Activated CD8-positive, alpha-beta memory T cell treated with anti-CD3 and anti-CD28 coated beads, Interleukin-2, amount 10 ng/mL, durations not matched to agents 7 days and 5 days (primary cell): Measurements from ENCODE around the gene IQCM. TPM values are rescaled to one million over a fixed set of nuclear protein-coding genes. Genes with fewer than 3 reads are reported as not detected.

ENCODE experiments used
- ATAC-seq: fragments of 150-1000 bp; cut with Tn5 transposase; one replicate; pipeline ENCODE4 v1.10.0; 2021; ENCODE audit warnings: moderate library complexity
- CTCF ChIA-PET: fragments of 350-600 bp; sonication (Branson Sonifier 250); formaldehyde crosslinking; loops from one replicate; lab custom pipeline; 2021; ENCODE audit warnings: antibody characterized with exemption; lab: Charles Lee
- DNase-seq: peaks from one replicate; pipeline ENCODE4 v3.0.0-alpha.2; 2020
- H3K27ac Mint-ChIP-seq: one replicate; pipeline ENCODE4 v1.8.0; 2021; ENCODE audit warnings: mild to moderate bottlenecking, mixed read lengths
- H3K27me3 Mint-ChIP-seq: one replicate; pipeline ENCODE4 v1.8.0; 2021; ENCODE audit warnings: mixed read lengths
- H3K36me3 Mint-ChIP-seq: one replicate; pipeline ENCODE4 v1.8.0; 2021; ENCODE audit warnings: mild to moderate bottlenecking, mixed read lengths
- H3K4me1 Mint-ChIP-seq: one replicate; pipeline ENCODE4 v1.8.0; 2021; ENCODE audit warnings: mixed read lengths
- H3K4me3 Mint-ChIP-seq: one replicate; pipeline ENCODE4 v1.8.0; 2021; ENCODE audit warnings: mild to moderate bottlenecking, moderate library complexity, mixed read lengths
- H3K9me3 Mint-ChIP-seq: one replicate; pipeline ENCODE4 v1.8.0; 2022; ENCODE audit warnings: low read depth, mixed read lengths
- total RNA-seq, 2 experiments: library from RNA; stranded (reverse); gene quantifications; one replicate each; pipeline ENCODE4 v1.2.3, GENCODE V29; 2021

Gene IQCM
- total RNA-seq, 2 experiments from 2014 or later = not detected

- no peak overlapping the region for H3K4me3 Mint-ChIP-seq
- no peaks in the 10 kb centered on the region for H3K4me1 Mint-ChIP-seq
- no peak overlapping the region for H3K27ac Mint-ChIP-seq
- H3K36me3 Mint-ChIP-seq = no peaks in the 10 kb centered on the region
- ATAC-seq = no peak
- no peak for DNase-seq
- CTCF ChIA-PET = no interaction called here
- no peaks in the 10 kb centered on the region for H3K27me3 Mint-ChIP-seq
- no peaks in the 10 kb centered on the region for H3K9me3 Mint-ChIP-seq
These were observed 62.9 kb downstream of the IQCM start for GRCh38 chr4:149752729-149753128.

- H3K36me3 Mint-ChIP-seq = no peaks in the 10 kb centered on the region
- no peak overlapping the region for H3K27ac Mint-ChIP-seq
- ATAC-seq (no peak), DNase-seq (no peak)
- H3K4me1 Mint-ChIP-seq = no peaks in the 10 kb centered on the region
- H3K9me3 Mint-ChIP-seq = no peaks in the 10 kb centered on the region
- no peak overlapping the region for H3K4me3 Mint-ChIP-seq
- H3K27me3 Mint-ChIP-seq = no peaks in the 10 kb centered on the region
- CTCF ChIA-PET = no interaction called here
These were observed 64.5 kb downstream of the IQCM start for GRCh38 chr4:149751174-149751573.

- ATAC-seq (no peak), DNase-seq (no peak)
- H3K4me1 Mint-ChIP-seq = no peaks in the 10 kb centered on the region
- no peak overlapping the region for H3K4me3 Mint-ChIP-seq
- H3K36me3 Mint-ChIP-seq = no peaks in the 10 kb centered on the region
- H3K27ac Mint-ChIP-seq = no peak overlapping the region
- no peaks in the 10 kb centered on the region for H3K9me3 Mint-ChIP-seq
- H3K27me3 Mint-ChIP-seq = no peaks in the 10 kb centered on the region
- CTCF ChIA-PET = no interaction called here
These were observed 65.9 kb downstream of the IQCM start for GRCh38 chr4:149749784-149750183.

GRCh38 chr4:149747646-149748045 is 68.0 kb downstream of the IQCM start:
- Mint-ChIP-seq H3K4me1 (no peaks in the 10 kb centered on the region), H3K27ac (no peak overlapping the region), H3K36me3 (no peaks in the 10 kb centered on the region), H3K27me3 (no peaks in the 10 kb centered on the region), H3K4me3 (no peak overlapping the region), H3K9me3 (no peaks in the 10 kb centered on the region)
- ATAC-seq (no peak), DNase-seq (no peak)
- CTCF ChIA-PET = no interaction called here

- H3K27ac Mint-ChIP-seq = no peak overlapping the region
- ATAC-seq = no peak
- no peaks in the 10 kb centered on the region for H3K9me3 Mint-ChIP-seq
- no peaks in the 10 kb centered on the region for H3K36me3 Mint-ChIP-seq
- CTCF ChIA-PET = no interaction called here
- no peak for DNase-seq
- no peaks in the 10 kb centered on the region for H3K27me3 Mint-ChIP-seq
- H3K4me3 Mint-ChIP-seq = no peak overlapping the region
- no peaks in the 10 kb centered on the region for H3K4me1 Mint-ChIP-seq
These were observed 69.4 kb downstream of the IQCM start for GRCh38 chr4:149746276-149746675.

- ATAC-seq (no peak), DNase-seq (no peak)
- no peaks in the 10 kb centered on the region for H3K4me1 Mint-ChIP-seq
- H3K36me3 Mint-ChIP-seq = no peaks in the 10 kb centered on the region
- H3K4me3 Mint-ChIP-seq = no peak overlapping the region
- CTCF ChIA-PET = no interaction called here
- no peaks in the 10 kb centered on the region for H3K27me3 Mint-ChIP-seq
- H3K27ac Mint-ChIP-seq = no peak overlapping the region
- H3K9me3 Mint-ChIP-seq = no peaks in the 10 kb centered on the region
These were observed 74.3 kb downstream of the IQCM start for GRCh38 chr4:149741186-149741831.

GRCh38 chr4:149738156-149738555 is 77.5 kb downstream of the IQCM start:
- no peaks in the 10 kb centered on the region for H3K27me3 Mint-ChIP-seq
- DNase-seq = no peak
- H3K9me3 Mint-ChIP-seq = no peaks in the 10 kb centered on the region
- H3K27ac Mint-ChIP-seq = no peak overlapping the region
- H3K36me3 Mint-ChIP-seq = no peaks in the 10 kb centered on the region
- H3K4me1 Mint-ChIP-seq = no peaks in the 10 kb centered on the region
- CTCF ChIA-PET = no interaction called here
- no peak for ATAC-seq
- H3K4me3 Mint-ChIP-seq = no peak overlapping the region

- H3K27me3 Mint-ChIP-seq = no peaks in the 10 kb centered on the region
- CTCF ChIA-PET = no interaction called here
- no peak for ATAC-seq
- H3K4me3 Mint-ChIP-seq = no peak overlapping the region
- no peaks in the 10 kb centered on the region for H3K9me3 Mint-ChIP-seq
- DNase-seq = no peak
- H3K27ac Mint-ChIP-seq = no peak overlapping the region
- no peaks in the 10 kb centered on the region for H3K4me1 Mint-ChIP-seq
- no peaks in the 10 kb centered on the region for H3K36me3 Mint-ChIP-seq
These were observed 79.8 kb downstream of the IQCM start for GRCh38 chr4:149735796-149736195.

GRCh38 chr4:149728444-149728843 is 87.2 kb downstream of the IQCM start:
- H3K4me3 Mint-ChIP-seq = no peak overlapping the region
- no peaks in the 10 kb centered on the region for H3K36me3 Mint-ChIP-seq
- peaks cover 2% of the 10 kb centered on the region for H3K9me3 Mint-ChIP-seq
- no peaks in the 10 kb centered on the region for H3K27me3 Mint-ChIP-seq
- no peak for ATAC-seq
- no peak overlapping the region for H3K27ac Mint-ChIP-seq
- CTCF ChIA-PET = no interaction called here
- DNase-seq = no peak
- H3K4me1 Mint-ChIP-seq = no peaks in the 10 kb centered on the region

- ATAC-seq = no peak
- Mint-ChIP-seq H3K27ac (no peak overlapping the region), H3K4me3 (no peak overlapping the region), H3K27me3 (no peaks in the 10 kb centered on the region), H3K4me1 (no peaks in the 10 kb centered on the region), H3K9me3 (peaks cover 2% of the 10 kb centered on the region), H3K36me3 (no peaks in the 10 kb centered on the region)
- CTCF ChIA-PET = no interaction called here
- DNase-seq = no peak
These were observed 88.0 kb downstream of the IQCM start for GRCh38 chr4:149727663-149728062.

GRCh38 chr4:149723065-149723464 is 92.6 kb downstream of the IQCM start:
- no peak overlapping the region for H3K27ac Mint-ChIP-seq
- H3K9me3 Mint-ChIP-seq = peaks cover 2% of the 10 kb centered on the region
- no peak overlapping the region for H3K4me3 Mint-ChIP-seq
- no peaks in the 10 kb centered on the region for H3K36me3 Mint-ChIP-seq
- DNase-seq (no peak), ATAC-seq (no peak)
- CTCF ChIA-PET = no interaction called here
- no peaks in the 10 kb centered on the region for H3K4me1 Mint-ChIP-seq
- H3K27me3 Mint-ChIP-seq = no peaks in the 10 kb centered on the region

- peaks cover 2% of the 10 kb centered on the region for H3K9me3 Mint-ChIP-seq
- H3K27ac Mint-ChIP-seq = no peak overlapping the region
- no peak for DNase-seq
- no peaks in the 10 kb centered on the region for H3K36me3 Mint-ChIP-seq
- H3K27me3 Mint-ChIP-seq = no peaks in the 10 kb centered on the region
- no peak overlapping the region for H3K4me3 Mint-ChIP-seq
- no peaks in the 10 kb centered on the region for H3K4me1 Mint-ChIP-seq
- no peak for ATAC-seq
- CTCF ChIA-PET = no interaction called here
These were observed 95.8 kb downstream of the IQCM start for GRCh38 chr4:149719806-149720205.

- H3K27me3 Mint-ChIP-seq = no peaks in the 10 kb centered on the region
- H3K36me3 Mint-ChIP-seq = no peaks in the 10 kb centered on the region
- peaks cover under 1% of the 10 kb centered on the region for H3K9me3 Mint-ChIP-seq
- CTCF ChIA-PET = no interaction called here
- DNase-seq (no peak), ATAC-seq (no peak)
- no peak overlapping the region for H3K27ac Mint-ChIP-seq
- H3K4me3 Mint-ChIP-seq = no peak overlapping the region
- no peaks in the 10 kb centered on the region for H3K4me1 Mint-ChIP-seq
These were observed 96.3 kb downstream of the IQCM start for GRCh38 chr4:149719357-149719756.

- Mint-ChIP-seq H3K27ac (no peak overlapping the region), H3K4me3 (no peak overlapping the region), H3K4me1 (no peaks in the 10 kb centered on the region), H3K36me3 (no peaks in the 10 kb centered on the region), H3K27me3 (no peaks in the 10 kb centered on the region), H3K9me3 (no peaks in the 10 kb centered on the region)
- CTCF ChIA-PET = no interaction called here
- ATAC-seq (no peak), DNase-seq (no peak)
These were observed 97.1 kb downstream of the IQCM start for GRCh38 chr4:149718500-149718899.

GRCh38 chr4:149716728-149717127 is 98.9 kb downstream of the IQCM start:
- Mint-ChIP-seq H3K36me3 (no peaks in the 10 kb centered on the region), H3K4me3 (no peak overlapping the region), H3K9me3 (no peaks in the 10 kb centered on the region), H3K27ac (no peak overlapping the region), H3K4me1 (no peaks in the 10 kb centered on the region), H3K27me3 (no peaks in the 10 kb centered on the region)
- DNase-seq = no peak
- no peak for ATAC-seq
- CTCF ChIA-PET = no interaction called here
